ENCODE measurements around the gene DUSP22. TPM values are rescaled to one million over a fixed set of nuclear protein-coding genes. Genes with fewer than 3 reads are reported as not detected.

The DUSP22 gene
- total and polyA plus RNA-seq, 9 of the 15 experiments (the other 6 are each of a cell fraction or from before 2014, with no cell fraction given), result 9.3 to 19.4 (median 11.8) TPM

DNA sequence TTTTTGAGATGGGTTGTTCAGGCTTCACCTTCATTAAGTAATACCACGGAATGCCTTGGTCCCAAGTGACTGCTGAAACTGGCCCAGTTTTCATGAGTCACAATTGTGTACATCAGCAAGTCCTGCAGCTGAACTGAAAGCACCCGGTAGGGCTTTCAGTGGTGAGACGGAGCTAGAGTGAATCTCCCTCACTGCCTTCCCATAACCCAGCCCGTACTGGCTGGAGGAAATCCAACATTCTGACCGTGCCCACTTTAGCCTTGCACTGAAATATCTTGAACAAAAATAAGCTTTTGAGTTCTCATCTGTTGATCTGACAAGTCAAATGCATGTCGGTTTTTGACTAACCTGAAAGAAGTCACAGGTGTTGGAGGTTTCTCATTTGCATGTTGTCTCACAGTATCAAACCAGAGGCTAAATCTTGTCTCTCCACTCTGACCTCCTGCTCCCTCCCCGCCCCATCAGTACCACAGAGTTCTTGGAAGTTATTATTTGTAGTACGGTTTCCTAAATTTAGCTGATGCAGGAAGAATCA is 35.9 kb downstream of the DUSP22 start:
- FAIRE-seq (no peak), ATAC-seq (peak; percentile 31; the same call in 1 of the 3 replicates), DNase-seq (ENCODE audit: extremely low read depth in 1 of 4, low spot score in 3 of 4) (no peak)
- no peaks in the 10 kb centered on the region for H3K9me1 ChIP-seq (ENCODE audit: control insufficient read depth, insufficient read depth, low read length)
- no peak overlapping the region for H2AFZ ChIP-seq (ENCODE audit: low read depth, low read length)
- H3K9me3 ChIP-seq (replicated peaks; ENCODE audit: control insufficient read depth, insufficient read depth, low read depth, low read length), result no peaks in the 10 kb centered on the region
- peaks cover 6 to 35% of the 10 kb centered on the region in 2 experiments; a peak in 3 of 5 replicates for H3K27me3 ChIP-seq (ENCODE audit: control insufficient read depth in 2 of 2, insufficient read depth in 2 of 2, low read length in 2 of 2)
- ChIA-PET CTCF (ENCODE audit: low intra/inter-chr PET ratio) (no interaction called here), POLR2A (interaction anchor here (0.9 to 2.0 kb wide), 2 partner anchors 10 to 24 kb away, joined by 3 to 4 read pairs; no protein-coding TSS in a partner anchor)
- H3K4me2 ChIP-seq (ENCODE audit: insufficient read depth, low read length), result no peak overlapping the region
- H4K20me1 ChIP-seq (replicated peaks; ENCODE audit: control insufficient read depth, insufficient read depth, low read length), result peaks cover 45% of the 10 kb centered on the region
- H3K36me3 ChIP-seq (ENCODE audit: control insufficient read depth, insufficient read depth, low read length), result no peaks in the 10 kb centered on the region
- peaks cover 4 to 5% of the 10 kb centered on the region in 2 experiments; a peak in 3 of 5 replicates for H3K4me1 ChIP-seq (replicated peaks in 1 of 2; ENCODE audit: control insufficient read depth in 2 of 2, insufficient read depth in 2 of 2, low read length in 2 of 2)
- 7% methylated on average over 8 of the region's 8 CpGs for WGBS (ENCODE audit: insufficient coverage, low coverage, missing lambda C conversion rate)
- H3K4me3 ChIP-seq, result no peak overlapping the region
- H3K9ac ChIP-seq (ENCODE audit: insufficient read depth in 1 of 2, low read depth in 2 of 2, low read length in 2 of 2), result no peak overlapping the region
- intact Hi-C loops (cut with micrococcal nuclease) (no loop called here), in situ Hi-C loops (cut with MboI) (no loop called here)
- no TSS peak for BruUV-seq (replicated peaks)
- H3K27ac ChIP-seq (ENCODE audit: extremely low read depth, low read depth, low read length), result no peak overlapping the region
- H3K79me2 ChIP-seq (ENCODE audit: control insufficient read depth, insufficient read depth, low read length), result no peaks in the 10 kb centered on the region
- TF ChIP-seq U2AF2 (optimal IDR thresholded peaks at IDR 0.05; ENCODE audit: low read depth, low read length), result no peak
- TF ChIP-seq RUNX1 (IDR thresholded peaks at IDR 0.05; ENCODE audit: low read depth), result no peak
- no peak for TF ChIP-seq PML (IDR thresholded peaks at IDR 0.05; ENCODE audit: low read length)
- TF ChIP-seq, protein P1, sequence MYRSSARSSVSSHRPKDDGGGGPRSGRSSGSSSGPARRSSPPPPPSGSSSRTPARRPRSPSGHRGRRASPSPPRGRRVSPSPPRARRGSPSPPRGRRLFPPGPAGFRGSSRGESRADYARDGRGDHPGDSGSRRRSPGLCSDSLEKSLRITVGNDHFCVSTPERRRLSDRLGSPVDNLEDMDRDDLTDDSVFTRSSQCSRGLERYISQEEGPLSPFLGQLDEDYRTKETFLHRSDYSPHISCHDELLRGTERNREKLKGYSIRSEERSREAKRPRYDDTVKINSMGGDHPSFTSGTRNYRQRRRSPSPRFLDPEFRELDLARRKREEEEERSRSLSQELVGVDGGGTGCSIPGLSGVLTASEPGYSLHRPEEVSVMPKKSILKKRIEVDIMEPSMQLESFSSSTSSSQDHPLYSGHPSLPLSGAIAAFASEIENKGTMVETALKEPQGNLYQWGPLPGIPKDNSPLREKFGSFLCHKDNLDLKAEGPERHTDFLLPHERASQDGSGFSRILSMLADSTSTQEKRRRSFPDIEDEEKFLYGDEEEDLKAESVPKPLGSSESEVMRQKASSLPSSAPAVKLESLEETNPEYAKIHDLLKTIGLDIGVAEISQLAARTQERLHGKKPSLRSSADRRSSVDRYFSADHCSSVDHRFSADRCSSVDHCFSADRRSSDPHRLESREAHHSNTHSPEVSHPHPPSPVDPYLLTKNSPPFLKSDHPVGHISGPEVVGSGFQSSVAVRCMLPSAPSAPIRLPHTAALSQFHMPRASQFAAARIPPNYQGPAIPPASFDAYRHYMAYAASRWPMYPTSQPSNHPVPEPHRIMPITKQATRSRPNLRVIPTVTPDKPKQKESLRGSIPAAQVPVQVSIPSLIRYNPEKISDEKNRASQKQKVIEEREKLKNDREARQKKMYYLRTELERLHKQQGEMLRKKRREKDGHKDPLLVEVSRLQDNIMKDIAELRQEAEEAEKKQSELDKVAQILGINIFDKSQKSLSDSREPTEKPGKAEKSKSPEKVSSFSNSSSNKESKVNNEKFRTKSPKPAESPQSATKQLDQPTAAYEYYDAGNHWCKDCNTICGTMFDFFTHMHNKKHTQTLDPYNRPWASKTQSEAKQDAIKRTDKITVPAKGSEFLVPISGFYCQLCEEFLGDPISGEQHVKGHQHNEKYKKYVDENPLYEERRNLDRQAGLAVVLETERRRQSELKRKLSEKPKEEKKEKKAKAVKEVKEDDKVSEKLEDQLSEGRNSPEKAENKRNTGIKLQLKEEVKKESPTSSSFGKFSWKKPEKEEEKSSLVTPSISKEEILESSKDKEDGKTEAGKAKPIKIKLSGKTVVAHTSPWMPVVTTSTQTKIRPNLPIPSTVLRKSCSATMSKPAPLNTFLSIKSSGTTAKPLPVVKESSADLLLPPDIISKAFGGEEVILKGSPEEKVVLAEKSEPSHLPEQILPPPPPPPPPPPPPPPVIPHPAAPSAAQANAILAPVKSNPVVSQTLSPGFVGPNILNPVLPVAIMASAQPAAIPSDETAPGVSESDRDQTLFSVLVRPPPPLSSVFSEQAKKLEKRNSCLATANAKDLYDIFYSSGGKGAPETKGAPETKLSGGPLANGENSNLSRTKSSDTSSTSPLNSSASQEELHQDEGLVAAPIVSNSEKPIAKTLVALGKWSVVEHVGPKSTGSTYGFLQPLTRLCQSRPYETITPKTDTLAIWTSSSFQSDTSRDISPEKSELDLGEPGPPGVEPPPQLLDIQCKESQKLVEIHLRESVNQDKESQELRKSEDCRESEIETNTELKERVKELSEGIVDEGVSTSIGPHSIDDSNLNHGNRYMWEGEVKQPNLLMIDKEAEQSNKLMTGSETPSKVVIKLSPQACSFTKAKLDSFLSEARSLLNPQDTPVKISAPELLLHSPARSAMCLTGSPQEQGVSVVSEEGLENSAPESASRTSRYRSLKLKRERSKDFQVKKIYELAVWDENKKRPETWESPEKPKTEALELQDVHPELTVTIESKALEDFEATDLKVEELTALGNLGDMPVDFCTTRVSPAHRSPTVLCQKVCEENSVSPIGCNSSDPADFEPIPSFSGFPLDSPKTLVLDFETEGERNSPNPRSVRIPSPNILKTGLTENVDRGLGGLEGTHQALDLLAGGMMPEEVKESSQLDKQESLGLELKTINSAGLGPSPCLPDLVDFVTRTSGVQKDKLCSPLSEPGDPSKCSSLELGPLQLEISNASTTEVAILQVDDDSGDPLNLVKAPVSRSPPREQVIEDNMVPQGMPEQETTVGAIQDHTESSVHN (IDR thresholded peaks at IDR 0.05; ENCODE audit: borderline replicate concordance in 1 of 2, low read depth in 1 of 2), result no peak
- TF ChIP-seq TSC22D4 (tag; IDR thresholded peaks at IDR 0.05), result no peak
- TF ChIP-seq TGIF2 (CRISPR knock-in tag; IDR thresholded peaks at IDR 0.05), result no peak
- TF ChIP-seq ZFP1 (CRISPR knock-in tag; IDR thresholded peaks at IDR 0.05), result no peak
- no peak for TF ChIP-seq ARID1B (IDR thresholded peaks at IDR 0.05)
- no peak for TF ChIP-seq ZNF512 (tag; IDR thresholded peaks at IDR 0.05)
- no peak for TF ChIP-seq ZNF184 (CRISPR knock-in tag; IDR thresholded peaks at IDR 0.05)
- no peak for TF ChIP-seq YBX1 (IDR thresholded peaks at IDR 0.05)
- no peak for TF ChIP-seq ID3 (CRISPR knock-in tag; IDR thresholded peaks at IDR 0.05)
- no peak for TF ChIP-seq ID3 (tag; IDR thresholded peaks at IDR 0.05)
- no peak for TF ChIP-seq TBP (optimal IDR thresholded peaks at IDR 0.05; ENCODE audit: low read depth, low read length)
